ENCODE results near the gene SIK3.

Gene SIK3

DNA sequence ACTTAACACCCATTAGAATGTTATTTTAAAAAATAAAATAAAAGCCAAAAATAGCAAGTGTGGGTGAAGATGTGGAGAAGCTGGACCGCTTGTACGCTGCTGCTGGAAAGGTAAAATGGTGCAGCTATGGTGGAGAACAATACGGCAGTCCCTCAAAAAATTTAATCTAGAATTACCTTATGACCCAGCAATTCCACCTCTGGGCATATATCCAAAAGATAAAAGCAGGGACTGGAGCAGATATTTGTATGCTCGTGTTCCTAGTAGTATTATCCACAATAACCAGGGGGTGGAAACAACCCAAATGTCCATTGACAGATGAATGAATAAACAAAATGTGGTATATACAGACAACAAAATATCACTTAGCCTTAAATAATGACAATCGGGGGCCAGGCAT lies 300.4 kb downstream of the SIK3 start:
- DNase-seq (ENCODE audit: low read depth, low spot score), result no peak

DNA sequence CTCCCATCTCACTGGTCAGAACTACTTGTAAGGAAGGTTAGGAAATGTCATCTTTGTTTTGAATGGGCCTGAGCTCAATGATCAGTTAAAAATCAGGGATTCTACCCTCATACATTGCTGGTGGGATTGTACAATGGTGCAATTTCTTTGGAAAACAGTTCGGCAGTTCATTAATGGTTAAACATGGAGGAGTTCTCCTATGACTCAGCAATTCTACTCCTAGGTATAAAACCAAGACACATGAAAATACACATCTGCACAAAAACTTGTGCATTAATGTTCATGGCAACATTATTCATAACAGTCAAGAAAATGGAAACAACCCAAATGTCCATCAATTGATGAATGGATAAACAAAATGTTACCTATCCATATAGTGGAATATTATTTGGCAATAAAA lies 301.7 kb downstream of the SIK3 start:
- no peak for DNase-seq (ENCODE audit: low read depth, low spot score)

DNA sequence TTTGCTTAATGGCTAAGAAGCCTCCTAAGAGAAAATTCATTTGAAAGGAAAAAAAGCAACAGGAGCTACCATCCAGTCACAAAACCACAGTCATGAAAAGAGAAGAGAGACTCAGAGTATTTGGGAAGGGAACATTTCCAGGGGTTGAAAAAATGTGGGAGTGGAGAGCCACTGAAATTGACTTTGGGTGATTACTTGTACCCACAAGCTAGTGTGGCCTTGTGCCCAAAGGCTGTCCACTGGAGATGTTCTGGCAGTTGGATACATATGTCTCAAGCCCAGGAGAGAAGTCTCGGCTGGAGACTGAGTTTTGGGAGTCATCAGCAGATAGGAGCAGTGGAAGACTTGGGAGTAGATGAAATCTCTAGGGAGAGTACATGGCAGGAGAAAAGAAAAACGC lies 303.4 kb downstream of the SIK3 start:
- no peak for DNase-seq (ENCODE audit: low read depth, low spot score)

DNA sequence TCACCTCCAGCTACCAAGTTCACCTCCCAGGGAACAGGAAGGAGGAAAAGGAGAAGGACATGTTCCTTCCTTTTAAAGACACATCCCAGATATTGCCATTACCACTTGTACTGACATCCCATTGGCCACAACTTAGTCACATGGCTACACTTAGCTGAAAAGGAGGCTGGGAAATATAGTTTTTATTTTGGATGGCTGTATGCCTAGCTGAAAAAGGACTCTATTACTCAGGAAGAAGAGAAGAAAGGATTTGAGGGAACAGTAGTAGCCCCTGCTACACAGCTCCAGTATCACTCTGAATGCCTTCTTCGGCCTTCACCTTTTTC lies 304.5 kb downstream of the SIK3 start:
- DNase-seq (ENCODE audit: low read depth, low spot score), result no peak
